ENCODE results near the gene SLC9A2. TPM values are rescaled to one million over a fixed set of nuclear protein-coding genes. Genes with fewer than 3 reads are reported as not detected.

The SLC9A2 gene
- total and polyA plus RNA-seq, 2 donors (not counting 1 experiment from before 2014, with no cell fraction given): not detected

GRCh38 chr2:102603904-102604303, 15.4 kb upstream of the SLC9A2 start:
- no peaks in the 10 kb centered on the region for H4K20me1 ChIP-seq (ENCODE audit: control insufficient read depth, extremely low read depth, insufficient read depth, low read length)
- no peak overlapping the region for H3K27ac ChIP-seq (ENCODE audit: insufficient read depth, low read length)
- no peaks in the 10 kb centered on the region for H3K79me2 ChIP-seq (ENCODE audit: control insufficient read depth, insufficient read depth, low read length)
- no peak overlapping the region for H3K9ac ChIP-seq (ENCODE audit: insufficient read depth, low read length)
- H3K4me2 ChIP-seq (ENCODE audit: extremely low read depth, insufficient read depth, low read length): no peak overlapping the region
- no peaks in the 10 kb centered on the region for H3K36me3 ChIP-seq (ENCODE audit: control insufficient read depth, insufficient read depth, low read length)
- DNase-seq (ENCODE audit: low read depth in 2 of 2): no peak
- H2AFZ ChIP-seq (ENCODE audit: low read length): no peak overlapping the region
- H3K27me3 ChIP-seq (ENCODE audit: control insufficient read depth, insufficient read depth, low read length): no peaks in the 10 kb centered on the region
- H3K4me1 ChIP-seq (ENCODE audit: control insufficient read depth, extremely low read depth, insufficient read depth, low read length): no peaks in the 10 kb centered on the region
- no peaks in the 10 kb centered on the region for H3K9me3 ChIP-seq (ENCODE audit: control insufficient read depth, insufficient read depth, low read depth, low read length)
- H3K4me3 ChIP-seq (replicated peaks in 1 of 4; ENCODE audit: control extremely low read depth in 1 of 4, insufficient read depth in 1 of 4, low read depth in 3 of 4, low read length in 4 of 4): no peak overlapping the region
- TF ChIP-seq EZH2 (IDR thresholded peaks at IDR 0.05; ENCODE audit: low read length, missing control alignments): no peak
- no peak for TF ChIP-seq CTCF (conservative IDR thresholded peaks at IDR 0.05 in 1 of 2, IDR thresholded peaks at IDR 0.05 in 1 of 2; ENCODE audit: low read depth in 1 of 2, low read length in 2 of 2)

GRCh38 chr2:102604769-102605168, 14.6 kb upstream of the SLC9A2 start:
- Histone ChIP-seq H4K20me1 (ENCODE audit: control insufficient read depth, extremely low read depth, insufficient read depth, low read length) (no peaks in the 10 kb centered on the region), H3K4me2 (ENCODE audit: extremely low read depth, insufficient read depth, low read length) (no peak overlapping the region), H3K4me1 (ENCODE audit: control insufficient read depth, extremely low read depth, insufficient read depth, low read length) (no peaks in the 10 kb centered on the region), H3K79me2 (ENCODE audit: control insufficient read depth, insufficient read depth, low read length) (no peaks in the 10 kb centered on the region), H3K27ac (ENCODE audit: insufficient read depth, low read length) (no peak overlapping the region), H3K9ac (ENCODE audit: insufficient read depth, low read length) (no peak overlapping the region), H3K4me3 (replicated peaks in 1 of 4; ENCODE audit: control extremely low read depth in 1 of 4, insufficient read depth in 1 of 4, low read depth in 3 of 4, low read length in 4 of 4) (no peak overlapping the region), H3K27me3 (ENCODE audit: control insufficient read depth, insufficient read depth, low read length) (no peaks in the 10 kb centered on the region), H3K9me3 (ENCODE audit: control insufficient read depth, insufficient read depth, low read depth, low read length) (no peaks in the 10 kb centered on the region), H3K36me3 (ENCODE audit: control insufficient read depth, insufficient read depth, low read length) (no peaks in the 10 kb centered on the region), H2AFZ (ENCODE audit: low read length) (no peak overlapping the region)
- DNase-seq (ENCODE audit: low read depth in 2 of 2): no peak
- TF ChIP-seq EZH2 (IDR thresholded peaks at IDR 0.05; ENCODE audit: low read length, missing control alignments): no peak
- TF ChIP-seq CTCF (conservative IDR thresholded peaks at IDR 0.05 in 1 of 2, IDR thresholded peaks at IDR 0.05 in 1 of 2; ENCODE audit: low read depth in 1 of 2, low read length in 2 of 2): no peak

GRCh38 chr2:102606353-102606752, 13.0 kb upstream of the SLC9A2 start:
- Histone ChIP-seq H3K27ac (ENCODE audit: insufficient read depth, low read length) (no peak overlapping the region), H3K9ac (ENCODE audit: insufficient read depth, low read length) (no peak overlapping the region), H3K36me3 (ENCODE audit: control insufficient read depth, insufficient read depth, low read length) (no peaks in the 10 kb centered on the region), H3K9me3 (ENCODE audit: control insufficient read depth, insufficient read depth, low read depth, low read length) (no peaks in the 10 kb centered on the region), H3K27me3 (ENCODE audit: control insufficient read depth, insufficient read depth, low read length) (no peaks in the 10 kb centered on the region), H2AFZ (ENCODE audit: low read length) (no peak overlapping the region), H3K4me3 (replicated peaks in 1 of 4; ENCODE audit: control extremely low read depth in 1 of 4, insufficient read depth in 1 of 4, low read depth in 3 of 4, low read length in 4 of 4) (no peak overlapping the region), H3K4me2 (ENCODE audit: extremely low read depth, insufficient read depth, low read length) (no peak overlapping the region), H3K4me1 (ENCODE audit: control insufficient read depth, extremely low read depth, insufficient read depth, low read length) (no peaks in the 10 kb centered on the region), H3K79me2 (ENCODE audit: control insufficient read depth, insufficient read depth, low read length) (no peaks in the 10 kb centered on the region), H4K20me1 (ENCODE audit: control insufficient read depth, extremely low read depth, insufficient read depth, low read length) (no peaks in the 10 kb centered on the region)
- peak in 1 of 2 donors; percentile 1 for DNase-seq (ENCODE audit: low read depth in 2 of 2)
- TF ChIP-seq EZH2 (IDR thresholded peaks at IDR 0.05; ENCODE audit: low read length, missing control alignments): no peak
- TF ChIP-seq CTCF (conservative IDR thresholded peaks at IDR 0.05 in 1 of 2, IDR thresholded peaks at IDR 0.05 in 1 of 2; ENCODE audit: low read depth in 1 of 2, low read length in 2 of 2): no peak
